Measurements from ENCODE around the gene GPSM1.

GRCh38 chr9:136366826-136367225 lies 39.5 kb downstream of the GPSM1 start:
- TF ChIP-seq CTCF (conservative IDR thresholded peaks at IDR 0.05 in 1 of 2, IDR thresholded peaks at IDR 0.05 in 1 of 2; ENCODE audit: extremely low read depth in 1 of 2, insufficient read depth in 1 of 2, low read depth in 1 of 2, low read length in 2 of 2) = no peak
- TF ChIP-seq EZH2 (IDR thresholded peaks at IDR 0.05; ENCODE audit: borderline replicate concordance, low read length) = no peak

All from mammary epithelial cell (primary cell).